GM18499 (cell line): ENCODE results near the gene NCKAP5.
A peak's percentile ranks its signal among the peaks of the same experiment; 100 is the strongest.
"Not testable (repeated sequence)": the region's sequence is repeated elsewhere in the genome, so short reads cannot be mapped to it uniquely, and the experiment has no call there.

Source experiments
- ATAC-seq: cut with Tn5 transposase; IDR thresholded peaks from one replicate; pipeline ENCODE4 v1.9.1; 2021; ENCODE audit warnings: moderate number of reproducible peaks; ENCODE audit not compliant: insufficient read depth, unreplicated experiment

Gene NCKAP5

GRCh38 chr2:133525613-133526529, 42.4 kb downstream of the NCKAP5 start:
- no peak for ATAC-seq

DNA sequence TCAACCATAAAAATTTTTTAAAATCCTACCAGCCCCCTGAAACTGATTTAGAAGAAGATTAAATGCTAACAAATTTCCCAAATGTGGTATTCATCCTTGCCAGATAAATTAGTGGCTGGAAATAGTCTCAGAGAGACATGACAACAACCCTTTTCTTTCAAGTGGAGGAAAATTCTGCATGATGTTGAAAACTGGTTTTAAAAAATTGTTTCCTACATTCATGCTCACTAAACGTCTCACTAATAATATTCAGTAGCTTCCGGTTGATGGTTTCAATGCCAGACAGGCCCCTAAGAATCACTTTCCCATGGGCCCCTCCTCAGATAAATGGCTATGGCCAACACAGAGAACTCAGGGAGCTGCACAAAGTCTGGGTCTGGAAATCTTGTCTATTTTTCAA, 43.2 kb downstream of the NCKAP5 start:
- no peak for ATAC-seq

GRCh38 chr2:133523406-133523805, 44.9 kb downstream of the NCKAP5 start:
- no peak for ATAC-seq

- no peak for ATAC-seq
These were observed 46.1 kb downstream of the NCKAP5 start for GRCh38 chr2:133522204-133522603.

DNA sequence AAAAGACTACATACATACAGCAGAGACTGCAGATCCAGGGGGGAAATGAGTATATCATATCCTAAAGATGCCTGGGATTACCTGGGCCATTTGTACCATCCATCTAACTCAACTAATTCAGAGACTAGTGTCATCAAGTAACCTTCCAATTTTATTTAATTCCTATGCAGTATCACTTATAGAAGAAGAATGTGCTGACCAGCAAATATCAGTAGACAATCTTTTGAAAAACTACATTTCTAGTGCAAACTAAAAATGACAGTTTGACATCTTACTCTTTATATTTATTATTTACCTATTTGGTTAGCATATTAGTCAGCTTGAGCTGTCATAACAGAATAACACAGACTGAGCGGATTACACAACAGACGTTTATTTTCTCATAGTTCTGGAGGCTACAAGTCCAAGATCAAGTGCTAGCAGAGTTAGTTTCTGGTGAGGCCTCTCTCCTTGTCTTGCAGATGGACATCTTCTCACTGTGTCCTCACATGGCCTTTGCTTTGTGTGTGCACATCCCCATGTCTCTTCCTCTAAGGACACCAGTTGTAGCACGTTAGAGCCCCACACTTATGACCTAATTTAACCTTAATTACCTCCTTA, 47.0 kb downstream of the NCKAP5 start:
- no peak for ATAC-seq

GRCh38 chr2:133519677-133520076, 48.6 kb downstream of the NCKAP5 start:
- ATAC-seq: not testable (repeated sequence)

DNA sequence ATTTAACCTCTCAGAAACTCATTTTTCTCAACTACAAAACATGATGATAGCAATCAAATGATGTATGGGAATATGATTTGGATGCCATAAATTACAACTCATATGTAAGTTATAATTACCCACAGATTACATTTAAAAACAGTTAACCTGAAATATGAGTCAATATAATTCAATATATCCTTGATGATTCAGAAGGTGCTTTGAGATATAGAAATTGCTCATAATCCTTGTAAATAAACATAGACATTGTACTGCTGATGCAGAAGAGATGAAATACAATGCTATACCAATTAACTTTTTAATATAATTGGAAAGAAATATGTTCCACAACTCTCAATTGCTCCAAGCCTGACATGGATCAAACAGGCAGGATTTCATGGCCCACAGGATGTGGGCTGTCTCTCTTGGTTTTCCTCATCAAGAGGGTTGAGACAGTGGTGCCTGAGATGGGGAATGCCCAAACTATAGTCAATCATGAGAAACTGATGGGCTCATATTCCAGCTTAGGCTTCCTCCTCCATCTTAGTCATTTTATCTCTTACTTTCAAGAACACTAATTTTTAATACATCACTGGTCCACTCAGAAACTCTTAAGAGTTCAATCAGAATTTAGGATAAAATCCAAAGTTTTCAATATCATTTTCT, 49.4 kb downstream of the NCKAP5 start:
- ATAC-seq: no peak

- no peak for ATAC-seq
These were observed 50.4 kb downstream of the NCKAP5 start for GRCh38 chr2:133517876-133518275.

DNA sequence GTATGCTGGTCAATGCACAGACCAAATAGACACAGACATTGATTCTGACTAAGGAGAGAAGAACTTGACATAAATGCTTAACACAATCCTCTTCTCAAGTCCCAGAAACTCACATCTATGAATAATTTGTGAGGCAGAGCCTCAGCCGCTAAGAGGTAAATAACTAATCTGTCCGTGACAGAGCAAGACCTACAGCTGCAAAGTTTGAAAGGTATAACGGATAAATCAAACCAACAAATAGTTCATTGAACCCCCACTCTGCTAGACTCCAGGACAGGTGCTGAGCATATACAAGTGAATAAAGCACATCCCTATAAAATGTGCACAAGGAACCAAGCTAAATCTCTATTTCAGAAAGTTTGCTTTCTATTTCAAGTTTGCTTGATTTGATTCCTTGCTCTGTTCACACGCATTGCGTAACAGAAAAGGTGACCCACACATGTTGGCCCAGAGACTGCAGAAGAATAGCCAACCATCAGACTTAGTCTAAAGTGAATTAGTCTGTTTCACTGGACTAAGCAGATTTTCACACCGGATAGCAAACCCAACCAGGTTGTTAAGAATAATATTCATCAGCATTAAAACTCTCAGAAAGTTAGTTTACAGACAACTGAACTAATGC, 51.7 kb downstream of the NCKAP5 start:
- ATAC-seq: no peak

- no peak for ATAC-seq
These were observed 53.0 kb downstream of the NCKAP5 start for GRCh38 chr2:133515271-133515670.

GRCh38 chr2:133513893-133514292, 54.4 kb downstream of the NCKAP5 start:
- no peak for ATAC-seq

- no peak for ATAC-seq
These were observed 56.1 kb downstream of the NCKAP5 start for GRCh38 chr2:133512121-133512520.

DNA sequence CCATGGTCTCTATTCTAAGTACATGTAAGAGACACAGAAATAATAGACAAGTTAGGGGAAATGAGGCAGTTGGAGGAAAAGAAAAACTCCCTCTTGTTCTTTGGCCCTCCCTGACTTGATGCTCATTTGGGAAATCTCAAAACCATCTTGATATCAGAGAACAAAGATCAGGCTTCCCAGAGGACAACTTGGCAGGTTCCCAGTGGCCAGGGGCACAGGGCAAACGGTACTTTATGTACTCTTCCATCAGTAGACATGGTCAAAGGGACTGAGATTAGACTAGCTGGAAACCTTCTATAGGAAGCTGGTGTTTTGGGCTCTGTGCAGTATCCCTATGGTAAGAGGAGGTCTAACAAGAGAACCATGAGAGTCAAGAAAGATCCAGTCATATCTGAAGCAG, 56.6 kb downstream of the NCKAP5 start:
- no peak for ATAC-seq

DNA sequence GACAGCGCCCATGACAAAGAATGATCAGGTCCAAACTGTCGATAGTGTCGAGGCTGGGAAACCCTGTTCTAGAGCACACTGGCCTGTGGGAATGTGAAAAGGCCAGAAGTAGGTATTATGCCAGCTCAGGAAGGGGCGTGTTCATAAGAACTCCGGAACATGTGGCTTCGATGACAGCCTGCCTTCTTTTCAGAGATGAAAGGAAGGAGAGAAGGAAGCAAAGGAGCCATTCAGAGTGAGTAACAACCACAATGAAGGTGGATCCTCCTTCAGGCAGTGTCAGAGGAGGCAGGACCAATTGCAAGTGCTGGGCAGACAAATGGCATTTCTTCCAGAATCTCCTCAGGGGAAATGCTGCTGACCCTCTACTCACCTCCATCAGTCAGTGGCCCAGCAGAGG, 58.5 kb downstream of the NCKAP5 start:
- no peak for ATAC-seq

GRCh38 chr2:133508546-133509165, 59.6 kb downstream of the NCKAP5 start:
- no peak for ATAC-seq

DNA sequence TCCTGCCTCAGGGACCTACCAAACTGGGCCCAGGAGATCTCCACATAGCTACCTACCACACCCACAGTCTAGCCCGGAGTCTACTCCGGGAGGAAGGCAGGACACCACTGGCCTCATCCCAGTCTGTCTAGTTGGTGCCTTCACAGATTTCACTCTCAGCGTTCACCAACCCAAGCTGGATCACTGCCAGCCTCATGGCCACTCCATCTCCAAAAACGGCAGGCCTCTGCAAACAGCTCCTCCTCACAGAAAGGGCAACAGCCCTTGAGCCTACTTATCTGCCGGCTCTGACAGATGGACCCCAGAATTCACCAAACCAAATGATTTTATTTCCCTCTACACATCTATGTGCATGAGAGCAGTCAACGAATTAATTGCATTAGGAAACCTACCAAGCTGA, 61.3 kb downstream of the NCKAP5 start:
- no peak for ATAC-seq

- no peak for ATAC-seq
These were observed 63.4 kb downstream of the NCKAP5 start for GRCh38 chr2:133504566-133505505.

DNA sequence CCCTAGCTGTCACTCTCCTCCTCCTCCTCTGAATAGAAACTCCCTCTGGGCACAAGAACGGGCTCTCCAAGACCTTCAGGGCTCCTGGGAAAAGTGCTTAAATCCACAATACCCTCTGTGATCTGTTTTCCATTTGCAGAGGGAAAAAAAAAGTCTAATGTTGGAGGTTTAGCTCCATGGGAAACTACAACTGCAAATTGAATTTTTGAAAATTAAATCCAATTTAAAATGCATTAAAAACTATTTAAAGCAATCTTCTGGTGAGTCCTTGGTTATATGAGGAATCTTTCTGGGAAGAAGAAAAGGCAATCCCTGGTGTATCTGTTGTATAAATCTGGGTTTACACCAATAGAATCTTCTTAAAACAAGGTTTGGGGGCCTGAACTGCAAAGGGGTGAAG, 64.3 kb downstream of the NCKAP5 start:
- no peak for ATAC-seq

DNA sequence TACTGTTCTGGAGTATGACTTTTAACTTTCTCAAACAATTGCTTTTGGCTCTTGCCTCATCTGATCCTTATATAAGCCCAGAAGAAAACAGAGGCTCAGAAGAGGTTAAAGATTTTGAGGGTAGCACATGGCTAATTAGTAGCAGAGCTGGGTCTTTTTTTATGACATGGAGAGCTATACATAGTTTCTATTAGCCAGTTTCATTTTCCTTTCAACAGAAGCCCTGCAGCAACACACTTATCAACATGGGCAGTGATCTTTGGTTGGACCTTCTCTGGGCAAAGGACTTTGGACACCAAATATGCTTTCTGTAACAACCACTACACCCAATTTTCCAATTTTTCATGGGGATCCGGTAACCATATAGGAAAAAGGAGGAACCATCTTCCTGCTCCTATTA, 64.9 kb downstream of the NCKAP5 start:
- peak; percentile 42 for ATAC-seq
